Neutrophil (primary cell): ENCODE measurements around the gene CEACAM19.
A peak's percentile ranks its signal among the peaks of the same experiment; 100 is the strongest.

ENCODE experiments used
- H3K27ac ChIP-seq: fragments of 200-600 bp; sonication (generic); 2 replicates; pipeline ENCODE4 v1.5.1; 2016; ENCODE audit warnings: mild to moderate bottlenecking, moderate library complexity
- H3K27me3 ChIP-seq: fragments of 200-600 bp; sonication (generic); 2 replicates; pipeline ENCODE4 v1.6.0; 2016; ENCODE audit warnings: mild to moderate bottlenecking
- H3K36me3 ChIP-seq: fragments of 200-600 bp; sonication (generic); 2 replicates; pipeline ENCODE4 v1.5.1; 2017
- H3K4me1 ChIP-seq, 2 experiments: fragments of 200-600 bp in 1 of 2; sonication (generic) in 1 of 2; 1 replicate in 1 of 2; 2 replicates in 1 of 2; pipeline versions ENCODE4 v1.5.1 to v1.6.1; 2013 to 2016; ENCODE audit warnings: low read depth in 1 of 2, low read length in 1 of 2, mild to moderate bottlenecking in 1 of 2, moderate library complexity in 1 of 2; ENCODE audit not compliant: control insufficient read depth in 1 of 2, insufficient read depth in 1 of 2
- H3K4me3 ChIP-seq, 2 experiments: fragments of 200-600 bp in 1 of 2; sonication (generic) in 1 of 2; 1 replicate in 1 of 2; 2 replicates in 1 of 2; pipeline ENCODE4 v1.5.1; 2013 to 2016; ENCODE audit warnings: low read depth in 1 of 2, low read length in 1 of 2, mild to moderate bottlenecking in 1 of 2, moderate library complexity in 1 of 2
- H3K9me3 ChIP-seq: fragments of 200-600 bp; sonication (generic); 2 replicates; pipeline ENCODE4 v1.5.1; 2016
- CTCF ChIP-seq: fragments of 200-600 bp; sonication (generic); IDR thresholded peaks from 2 replicates; pipeline ENCODE4 v1.5.1; 2016; ENCODE audit warnings: antibody characterized with exemption

The CEACAM19 gene

GRCh38 chr19:44686896-44687295 lies 15.6 kb downstream of the CEACAM19 start:
- Histone ChIP-seq H3K27ac (peak overlapping the region; percentile 77), H3K27me3 (peaks cover 3% of the 10 kb centered on the region), H3K4me1 (peaks cover 37 to 51% of the 10 kb centered on the region in 2 experiments), H3K9me3 (no peaks in the 10 kb centered on the region), H3K36me3 (no peaks in the 10 kb centered on the region), H3K4me3 (no peak overlapping the region)
- no peak for TF ChIP-seq CTCF

GRCh38 chr19:44687888-44688287 lies 16.6 kb downstream of the CEACAM19 start:
- peak; percentile 4 for TF ChIP-seq CTCF
- H3K27ac ChIP-seq, result peak overlapping the region; percentile 9
- H3K36me3 ChIP-seq, result no peaks in the 10 kb centered on the region
- no peaks in the 10 kb centered on the region for H3K9me3 ChIP-seq
- H3K4me1 ChIP-seq, result peaks cover 37 to 51% of the 10 kb centered on the region in 2 experiments
- peaks cover 13% of the 10 kb centered on the region for H3K27me3 ChIP-seq
- no peak overlapping the region for H3K4me3 ChIP-seq

- H3K36me3 ChIP-seq, result no peaks in the 10 kb centered on the region
- H3K9me3 ChIP-seq, result no peaks in the 10 kb centered on the region
- no peak overlapping the region for H3K27ac ChIP-seq
- H3K4me1 ChIP-seq, result peaks cover 37 to 47% of the 10 kb centered on the region in 2 experiments
- H3K27me3 ChIP-seq, result peaks cover 16% of the 10 kb centered on the region
- peak; percentile 80 for TF ChIP-seq CTCF
- no peak overlapping the region for H3K4me3 ChIP-seq
Measured at GRCh38 chr19:44689290-44690130, 18.2 kb downstream of the CEACAM19 start.

- H3K4me1 ChIP-seq, result peaks cover 34 to 42% of the 10 kb centered on the region in 2 experiments
Measured at GRCh38 chr19:44690131-44690440, 18.8 kb downstream of the CEACAM19 start.

GRCh38 chr19:44692379-44692721 lies 21.1 kb downstream of the CEACAM19 start:
- no peaks in the 10 kb centered on the region for H3K9me3 ChIP-seq
- peaks cover 23% of the 10 kb centered on the region for H3K27me3 ChIP-seq
- H3K4me3 ChIP-seq, result no peak overlapping the region
- no peaks in the 10 kb centered on the region for H3K36me3 ChIP-seq
- H3K27ac ChIP-seq, result no peak overlapping the region
- H3K4me1 ChIP-seq, result peaks cover 12 to 19% of the 10 kb centered on the region in 2 experiments
- TF ChIP-seq CTCF, result no peak

More at GRCh38 chr19:44690131-44690440, 18.8 kb downstream of the CEACAM19 start:
- no peak for TF ChIP-seq CTCF
- Histone ChIP-seq H3K9me3 (no peaks in the 10 kb centered on the region), H3K27ac (no peak overlapping the region), H3K4me3 (no peak overlapping the region), H3K36me3 (no peaks in the 10 kb centered on the region), H3K27me3 (peaks cover 16% of the 10 kb centered on the region)
